HPDE6-E6E7 (cell line): ENCODE data around the gene VWC2.

Experiments
- DNase-seq: peaks from one replicate; pipeline ENCODE4 v3.0.0; 2011; ENCODE audit warnings: missing footprints; ENCODE audit errors: extremely low spot score

Gene VWC2

DNA sequence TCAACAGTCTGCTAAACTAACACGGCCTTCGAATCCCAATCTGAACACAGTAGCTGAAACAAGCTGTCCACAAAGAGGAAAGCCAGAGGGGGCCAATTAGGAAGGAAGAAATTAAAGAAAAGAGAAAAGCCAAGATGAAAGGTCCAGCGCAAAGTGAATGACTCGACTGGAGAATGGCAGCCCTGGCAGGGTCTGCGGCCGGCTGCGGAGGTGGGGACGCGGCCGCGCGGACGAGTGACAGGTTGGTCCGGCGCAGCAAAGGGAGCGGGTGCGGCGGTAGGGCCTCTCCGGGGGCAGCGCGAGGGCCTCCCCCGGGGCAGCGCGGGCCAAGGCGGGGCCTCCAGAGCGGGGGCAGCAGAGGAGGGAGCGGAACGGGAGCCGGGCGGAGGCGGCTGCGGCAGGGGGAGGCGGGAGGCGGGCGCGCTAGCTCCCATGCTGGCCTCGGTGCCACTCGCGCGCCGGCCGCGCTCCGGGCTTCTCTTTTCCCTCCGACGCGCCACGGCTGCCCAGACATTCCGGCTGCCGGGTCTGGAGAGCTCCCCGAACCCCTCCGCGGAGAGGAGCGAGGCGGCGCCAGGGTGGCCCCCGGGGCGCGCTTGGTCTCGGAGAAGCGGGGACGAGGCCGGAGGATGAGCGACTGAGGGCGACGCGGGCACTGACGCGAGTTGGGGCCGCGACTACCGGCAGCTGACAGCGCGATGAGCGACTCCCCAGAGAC lies at the start of gene VWC2:
Gene VWC2, plus strand, starts transcription at position 421 of the 718 bp plus-strand sequence. CDS start 1,798 bp downstream, outside the sequence.
- DNase-seq: no peak

DNA sequence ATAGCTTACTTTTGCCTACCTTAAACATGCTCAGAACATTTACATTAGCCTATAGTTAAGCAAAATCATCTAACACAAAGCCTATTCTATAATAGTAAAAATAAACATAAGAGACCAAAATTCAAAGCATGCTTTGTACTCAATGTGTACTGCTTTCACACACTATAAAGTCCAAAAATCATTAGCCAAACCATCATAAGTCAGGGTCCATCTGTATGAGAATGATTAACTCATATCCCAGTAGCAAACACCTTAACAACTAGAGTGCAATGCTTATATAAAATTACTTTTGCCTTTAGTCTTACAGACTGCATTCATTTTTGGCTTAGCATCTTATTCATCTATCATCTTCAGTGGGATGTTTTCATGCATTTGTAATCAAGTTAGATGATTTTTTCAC lies 49.4 kb upstream of the VWC2 start:
- DNase-seq: no peak

DNA sequence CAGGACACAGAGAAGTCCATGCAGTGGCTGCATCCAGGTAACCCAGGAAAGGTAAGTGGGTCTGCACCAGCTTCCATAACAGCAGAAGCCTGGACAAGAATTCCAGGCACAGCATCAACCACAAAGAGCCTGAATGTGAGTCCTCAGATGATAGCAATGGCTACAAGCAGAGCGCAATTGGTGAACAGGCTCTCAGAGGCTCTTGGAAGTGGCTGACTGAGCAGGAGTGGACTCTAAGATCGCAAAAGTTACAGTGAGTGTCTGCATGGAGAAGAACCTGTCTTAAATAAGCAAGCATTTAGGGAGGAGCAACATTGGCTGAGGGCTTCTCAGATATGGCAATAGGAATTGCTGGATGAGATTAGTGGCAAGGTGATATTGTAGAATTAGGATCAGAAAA lies 41.6 kb upstream of the VWC2 start:
- DNase-seq: no peak

DNA sequence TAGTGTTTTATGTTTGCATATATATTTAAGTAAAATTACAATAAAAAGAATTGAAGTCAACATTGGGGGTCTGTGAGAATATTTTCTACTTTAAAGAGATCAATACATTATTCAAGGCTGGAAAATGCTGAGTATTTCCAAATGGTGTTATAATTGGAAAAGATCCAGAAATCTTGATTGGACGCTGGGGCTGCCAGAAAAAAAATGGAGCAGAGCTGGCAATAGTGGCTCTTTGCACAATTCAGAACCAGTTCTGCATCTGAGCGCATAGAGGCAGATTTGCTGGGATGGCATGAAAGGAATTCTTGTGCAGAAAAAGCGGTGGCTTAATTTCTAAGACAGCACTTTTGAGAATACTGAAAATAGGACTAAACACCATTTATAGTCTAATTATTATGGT lies 10.8 kb upstream of the VWC2 start:
- DNase-seq: no peak

GRCh38 chr7:49763791-49764190 lies 9.6 kb upstream of the VWC2 start:
- DNase-seq: no peak

- no peak for DNase-seq
Observed at GRCh38 chr7:49766966-49767365, 6.5 kb upstream of the VWC2 start.

DNA sequence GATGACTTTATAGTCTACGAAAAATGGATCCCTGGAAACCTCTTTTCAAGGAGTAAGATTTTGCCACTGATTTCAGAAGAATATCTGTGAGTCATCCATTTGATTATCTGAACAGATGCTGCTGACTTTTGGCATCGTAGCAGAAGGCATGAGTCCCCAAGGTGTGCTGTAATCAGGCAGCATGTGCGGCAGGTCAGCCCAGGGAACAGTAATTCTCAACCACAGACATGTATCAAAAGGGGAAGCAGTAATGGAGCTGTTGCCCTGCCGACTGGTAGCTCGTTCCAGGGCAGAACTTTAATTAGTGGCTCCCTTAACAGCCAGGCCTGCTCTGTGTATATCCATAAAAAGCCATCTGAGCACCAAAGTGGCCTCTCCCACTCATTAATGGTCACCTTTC lies 5.7 kb upstream of the VWC2 start:
- no peak for DNase-seq

DNA sequence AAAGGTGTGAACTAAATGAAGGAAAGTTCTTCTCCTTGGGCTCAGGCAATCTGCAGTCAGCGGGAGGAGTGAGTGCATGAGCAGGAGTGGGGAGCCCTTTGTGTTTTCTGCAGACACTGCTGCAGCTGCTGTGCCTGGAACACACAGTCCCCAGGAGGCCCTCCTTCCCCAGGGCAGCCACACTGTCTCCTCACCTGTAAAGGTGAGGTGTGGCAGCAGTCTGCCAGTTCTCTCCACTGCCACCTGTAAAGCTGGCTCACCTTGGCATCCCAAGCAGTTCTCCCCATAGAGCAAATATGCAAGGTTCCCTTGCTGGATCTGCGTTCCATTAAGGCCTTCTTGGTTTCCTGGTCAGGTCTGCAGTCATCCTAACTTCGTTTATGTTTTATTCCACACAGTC lies 5.2 kb upstream of the VWC2 start:
- DNase-seq: no peak

DNA sequence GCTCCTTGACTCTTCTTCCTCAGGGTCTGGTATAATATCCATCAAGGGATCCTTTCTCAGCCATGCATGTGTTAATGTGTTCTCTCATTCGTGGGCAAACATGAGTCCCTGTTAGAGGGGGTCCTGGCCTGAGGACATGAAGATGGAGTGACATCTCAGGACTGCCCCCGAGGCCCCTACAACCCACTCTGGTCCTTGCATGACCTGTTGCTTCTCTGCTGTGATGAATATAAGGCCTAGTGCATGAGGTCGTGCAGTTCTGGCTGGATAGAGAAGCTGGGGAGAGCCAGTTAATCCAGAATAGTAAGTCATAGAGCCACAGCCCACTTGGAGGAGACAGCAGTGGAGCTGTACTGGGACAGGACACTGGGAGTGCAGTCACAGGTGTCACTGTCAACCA lies 4.6 kb upstream of the VWC2 start:
- DNase-seq: no peak

- no peak for DNase-seq
Observed at GRCh38 chr7:49769285-49769857, 4.1 kb upstream of the VWC2 start.

GRCh38 chr7:49770838-49771237 lies 2.6 kb upstream of the VWC2 start:
- DNase-seq: no peak

DNA sequence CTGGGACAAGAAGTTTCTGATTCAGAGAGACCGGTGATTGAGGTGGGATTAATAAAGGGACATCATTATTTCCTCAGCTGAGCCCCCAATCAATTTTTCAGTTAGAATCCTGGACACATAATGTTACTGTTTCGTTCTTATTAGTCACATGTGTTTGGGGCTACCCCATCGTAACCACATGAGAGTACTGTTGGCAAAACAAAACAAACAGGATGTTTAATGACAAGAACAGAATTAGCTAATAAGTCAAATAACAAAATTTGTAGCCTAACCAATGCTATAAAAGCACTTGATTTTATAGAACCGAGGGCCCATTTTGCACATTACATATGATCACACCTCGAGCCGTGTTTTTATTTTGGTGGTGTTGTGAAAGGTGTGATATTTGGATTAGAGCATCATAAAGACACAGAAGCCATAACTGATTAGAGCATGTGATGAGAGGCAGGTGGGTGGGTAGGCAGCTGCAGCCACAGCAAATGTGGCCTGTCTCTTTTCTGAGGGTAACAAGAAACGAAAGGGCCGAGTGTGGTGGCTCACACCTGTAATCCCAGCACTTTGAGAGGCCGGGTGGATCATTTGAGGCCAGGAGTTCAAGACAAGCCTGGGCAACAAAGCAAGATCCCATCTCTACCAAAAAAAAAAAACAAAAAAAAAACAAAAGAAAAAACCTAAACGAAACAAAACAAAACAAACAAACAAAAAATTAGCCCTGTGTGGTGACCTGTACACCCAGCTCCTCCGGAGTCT lies 1.8 kb upstream of the VWC2 start:
- DNase-seq: no peak

GRCh38 chr7:49772916-49773217 lies 571 bp upstream of the VWC2 start:
- DNase-seq: no peak

DNA sequence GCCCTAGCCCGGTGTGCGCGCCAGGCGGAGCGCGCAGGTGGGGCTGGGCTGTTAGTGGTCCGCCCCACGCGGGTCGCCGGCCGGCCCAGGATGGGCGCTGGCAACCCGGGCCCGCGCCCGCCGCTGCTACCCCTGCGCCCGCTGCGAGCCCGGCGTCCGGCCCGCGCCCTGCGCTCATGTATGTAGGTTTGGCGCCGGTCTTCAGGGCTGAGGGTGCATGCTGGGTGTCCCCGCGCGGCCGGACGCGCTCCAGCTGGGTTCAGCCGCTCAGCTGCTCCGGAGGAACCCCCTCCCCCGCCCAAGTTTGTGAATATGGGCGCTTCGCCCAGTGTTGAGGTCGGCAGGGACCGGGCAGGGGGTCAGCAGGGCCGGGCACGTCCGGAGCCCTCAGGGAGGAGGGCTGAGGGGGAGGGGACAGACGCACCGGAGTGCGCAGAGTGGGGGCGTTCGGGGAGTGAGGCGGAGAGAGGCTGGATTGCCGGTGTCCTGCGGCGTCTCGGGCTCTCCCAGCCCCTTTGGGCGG lies 559 bp downstream of the VWC2 start:
- no peak for DNase-seq

DNA sequence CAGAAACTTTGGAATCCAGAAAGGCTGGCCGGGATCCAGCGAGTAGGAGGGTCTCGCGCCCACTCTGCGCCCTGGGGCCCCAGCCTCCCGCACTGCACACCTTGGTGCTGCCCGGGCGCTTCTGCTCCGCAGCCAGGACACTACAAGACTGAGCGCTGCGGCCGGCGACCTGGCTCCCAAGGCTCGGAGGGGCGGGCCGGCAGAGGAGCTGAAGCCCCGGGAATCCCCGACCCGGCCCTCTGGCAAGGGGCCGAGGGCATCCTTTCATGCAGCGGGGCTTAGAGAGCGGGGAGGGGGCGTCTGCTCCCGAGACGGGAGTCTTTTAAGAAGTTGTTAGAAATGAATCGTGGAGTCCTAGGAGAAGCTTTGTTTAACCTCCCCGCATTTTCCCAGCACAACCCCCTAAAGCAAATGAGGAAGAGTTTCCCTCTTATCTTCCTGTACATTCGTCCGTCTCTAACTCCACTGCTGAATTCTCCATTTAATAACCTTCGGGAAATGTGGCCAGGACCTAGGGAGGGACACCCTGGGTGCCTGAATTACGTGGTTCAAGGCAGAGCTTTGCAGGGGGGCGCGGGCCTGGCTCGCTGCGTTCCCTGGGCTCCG lies 1.1 kb downstream of the VWC2 start:
- no peak for DNase-seq

DNA sequence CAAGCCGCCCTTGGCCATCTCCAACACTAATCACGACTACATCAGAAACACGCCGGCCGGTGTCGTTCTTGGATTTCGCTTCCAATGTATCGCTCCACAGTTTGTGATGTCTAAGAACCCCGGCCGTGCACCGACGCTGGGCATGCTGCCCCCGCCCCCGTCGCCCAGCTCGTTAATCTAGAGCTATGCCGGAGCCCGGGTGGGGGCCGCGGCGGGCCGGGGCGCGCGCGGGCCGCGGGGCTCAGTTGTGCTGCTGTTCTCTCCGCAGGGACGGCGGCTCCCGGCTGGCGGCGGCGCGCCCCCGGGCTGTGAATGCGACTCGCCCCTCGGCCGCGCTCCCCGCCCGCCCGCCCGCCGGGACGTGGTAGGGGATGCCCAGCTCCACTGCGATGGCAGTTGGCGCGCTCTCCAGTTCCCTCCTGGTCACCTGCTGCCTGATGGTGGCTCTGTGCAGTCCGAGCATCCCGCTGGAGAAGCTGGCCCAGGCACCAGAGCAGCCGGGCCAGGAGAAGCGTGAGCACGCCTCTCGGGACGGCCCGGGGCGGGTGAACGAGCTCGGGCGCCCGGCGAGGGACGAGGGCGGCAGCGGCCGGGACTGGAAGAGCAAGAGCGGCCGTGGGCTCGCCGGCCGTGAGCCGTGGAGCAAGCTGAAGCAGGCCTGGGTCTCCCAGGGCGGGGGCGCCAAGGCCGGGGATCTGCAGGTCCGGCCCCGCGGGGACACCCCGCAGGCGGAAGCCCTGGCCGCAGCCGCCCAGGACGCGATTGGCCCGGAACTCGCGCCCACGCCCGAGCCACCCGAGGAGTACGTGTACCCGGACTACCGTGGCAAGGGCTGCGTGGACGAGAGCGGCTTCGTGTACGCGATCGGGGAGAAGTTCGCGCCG lies 1.9 kb downstream of the VWC2 start:
- DNase-seq: no peak

DNA sequence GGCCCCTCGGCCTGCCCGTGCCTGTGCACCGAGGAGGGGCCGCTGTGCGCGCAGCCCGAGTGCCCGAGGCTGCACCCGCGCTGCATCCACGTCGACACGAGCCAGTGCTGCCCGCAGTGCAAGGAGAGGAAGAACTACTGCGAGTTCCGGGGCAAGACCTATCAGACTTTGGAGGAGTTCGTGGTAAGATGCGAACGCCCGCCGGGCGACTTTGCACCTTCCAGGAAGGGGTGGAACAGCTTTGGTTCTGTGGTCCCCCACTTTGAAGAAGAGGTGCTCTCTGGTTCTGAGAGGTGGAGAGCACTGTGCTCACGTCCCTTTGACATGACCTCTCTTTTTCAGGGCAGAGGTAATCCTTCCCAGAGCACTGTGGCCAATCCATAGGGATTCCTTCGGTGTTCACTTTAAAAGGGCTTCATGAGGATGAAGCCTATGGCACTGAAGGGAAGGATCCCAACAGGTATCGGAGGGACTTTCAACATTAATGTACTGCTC lies 2.6 kb downstream of the VWC2 start:
- no peak for DNase-seq

DNA sequence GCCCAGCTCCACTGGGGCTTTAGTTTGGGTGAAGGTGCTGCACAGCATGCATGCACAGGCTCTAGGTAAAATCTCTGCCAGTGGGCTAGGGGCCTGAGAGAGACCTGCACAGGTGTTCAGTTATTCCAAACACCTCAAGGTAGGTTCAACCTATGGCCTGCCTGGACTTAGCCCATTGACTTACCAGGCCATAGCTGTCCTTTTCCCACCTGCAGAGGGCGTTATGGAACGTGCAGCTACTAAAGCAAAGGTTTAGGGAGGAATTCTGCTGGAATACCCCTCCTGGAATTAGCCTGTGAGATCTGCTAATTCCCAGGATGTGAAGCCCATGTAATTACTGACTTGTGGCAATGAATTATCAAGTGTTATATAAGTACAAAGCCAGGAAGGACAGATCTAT lies 3.6 kb downstream of the VWC2 start:
- DNase-seq: no peak

- DNase-seq: no peak
Observed at GRCh38 chr7:49778731-49779270, 5.4 kb downstream of the VWC2 start.

DNA sequence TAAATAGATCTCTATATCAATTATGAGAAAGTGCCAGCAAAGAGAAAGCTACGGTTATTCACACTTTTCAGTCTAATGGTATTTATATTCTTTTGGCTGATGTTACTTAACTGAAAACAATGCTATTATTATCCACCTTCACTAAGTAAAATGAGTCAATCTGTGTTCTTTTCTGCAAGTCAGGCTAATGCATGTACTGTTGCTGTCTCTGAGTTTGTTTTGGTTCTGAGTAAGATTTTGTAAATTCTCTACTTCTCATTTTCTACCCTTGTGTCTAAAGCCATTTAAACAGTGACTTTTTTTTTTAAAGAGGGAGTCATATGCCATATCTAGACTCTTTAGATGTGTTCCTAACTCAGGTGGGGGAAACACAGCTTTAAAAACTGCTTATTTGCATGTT lies 7.5 kb downstream of the VWC2 start:
- DNase-seq: no peak

GRCh38 chr7:49781996-49782395 lies 8.6 kb downstream of the VWC2 start:
- DNase-seq: no peak
